Fibroblast of lung (primary cell): Measurements from ENCODE around the gene FAH.

Experiments used
- EZH2 ChIP-seq: IDR thresholded peaks from 2 replicates; pipeline ENCODE4 v1.5.1; 2012; ENCODE audit warnings: low read length, control low read depth, mild to moderate bottlenecking; ENCODE audit errors: missing control alignments
- TF ChIP-seq, protein P1 (sequence below), 2 donors: IDR thresholded peaks in 1 of 2; conservative IDR thresholded peaks in 1 of 2; 1 replicate in 1 of 2; 2 replicates in 1 of 2; pipeline ENCODE4 v1.5.1; 2011 to 2012; ENCODE audit warnings: low read length in 2 of 2, control low read depth in 1 of 2, inconsistent platforms in 1 of 2, low read depth in 1 of 2, mild to moderate bottlenecking in 1 of 2

DNA sequence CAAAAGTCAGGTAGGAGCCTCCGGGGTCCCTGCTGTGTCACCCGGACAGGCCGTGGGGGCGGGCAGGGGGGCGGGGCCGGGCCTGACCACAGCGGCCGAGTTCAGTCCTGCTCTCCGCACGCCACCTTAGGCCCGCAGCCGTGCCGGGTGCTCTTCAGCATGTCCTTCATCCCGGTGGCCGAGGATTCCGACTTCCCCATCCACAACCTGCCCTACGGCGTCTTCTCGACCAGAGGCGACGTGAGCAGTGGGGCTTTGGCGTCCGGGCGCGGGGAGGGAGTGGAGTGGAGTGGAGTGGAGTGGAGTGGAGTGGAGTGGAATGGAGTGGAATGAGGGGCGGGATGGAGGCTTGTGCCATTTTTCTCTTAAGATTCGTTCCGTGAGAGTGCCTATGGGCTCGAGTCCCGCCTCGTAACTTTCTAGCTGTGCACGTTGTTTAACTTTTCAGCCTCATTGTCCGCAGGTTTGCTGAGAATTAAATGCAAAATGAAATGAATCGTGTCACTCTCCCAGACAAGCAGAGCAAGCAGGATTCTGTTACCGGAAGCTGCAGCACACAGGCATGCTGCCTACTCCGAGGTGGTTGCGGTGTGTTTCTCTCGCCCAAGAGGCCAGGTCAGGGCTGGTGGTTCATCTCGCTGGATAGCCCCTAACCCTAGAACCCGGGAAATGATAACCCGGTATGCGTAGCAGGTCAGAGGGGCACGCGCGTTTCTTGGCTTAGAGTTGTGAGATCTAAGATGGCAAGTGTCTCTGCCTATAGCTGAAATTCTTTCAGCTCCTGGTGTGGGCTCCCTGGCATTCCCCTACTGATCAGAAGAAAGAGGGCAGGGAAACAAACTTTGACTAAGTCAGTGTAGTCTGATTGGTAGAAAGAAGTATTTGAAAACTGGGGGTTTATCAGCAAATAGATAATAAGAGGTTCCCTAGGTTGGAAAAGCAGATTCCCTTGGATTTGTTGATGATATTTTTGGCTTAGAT is at the start of gene FAH:
- TF ChIP-seq, protein P1, sequence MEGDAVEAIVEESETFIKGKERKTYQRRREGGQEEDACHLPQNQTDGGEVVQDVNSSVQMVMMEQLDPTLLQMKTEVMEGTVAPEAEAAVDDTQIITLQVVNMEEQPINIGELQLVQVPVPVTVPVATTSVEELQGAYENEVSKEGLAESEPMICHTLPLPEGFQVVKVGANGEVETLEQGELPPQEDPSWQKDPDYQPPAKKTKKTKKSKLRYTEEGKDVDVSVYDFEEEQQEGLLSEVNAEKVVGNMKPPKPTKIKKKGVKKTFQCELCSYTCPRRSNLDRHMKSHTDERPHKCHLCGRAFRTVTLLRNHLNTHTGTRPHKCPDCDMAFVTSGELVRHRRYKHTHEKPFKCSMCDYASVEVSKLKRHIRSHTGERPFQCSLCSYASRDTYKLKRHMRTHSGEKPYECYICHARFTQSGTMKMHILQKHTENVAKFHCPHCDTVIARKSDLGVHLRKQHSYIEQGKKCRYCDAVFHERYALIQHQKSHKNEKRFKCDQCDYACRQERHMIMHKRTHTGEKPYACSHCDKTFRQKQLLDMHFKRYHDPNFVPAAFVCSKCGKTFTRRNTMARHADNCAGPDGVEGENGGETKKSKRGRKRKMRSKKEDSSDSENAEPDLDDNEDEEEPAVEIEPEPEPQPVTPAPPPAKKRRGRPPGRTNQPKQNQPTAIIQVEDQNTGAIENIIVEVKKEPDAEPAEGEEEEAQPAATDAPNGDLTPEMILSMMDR (conservative IDR thresholded peaks at IDR 0.05 in 1 of 2, IDR thresholded peaks at IDR 0.05 in 1 of 2; ENCODE audit: low read depth in 1 of 2, low read length in 2 of 2), result no peak
- no peak for TF ChIP-seq EZH2
